IMR-90 (cell line): Measurements from ENCODE around the gene ARPC2. TPM values are rescaled to one million over a fixed set of nuclear protein-coding genes. Genes with fewer than 3 reads are reported as not detected.

Experiments used
- ATAC-seq: fragments of 200-7000 bp; cut with Tn5 transposase; 2 replicates; pipeline ENCODE4 v1.9.1; 2020; ENCODE audit warnings: low read depth, mild to moderate bottlenecking, moderate library complexity
- BruUV-seq: library from RNA; stranded (reverse); fragments of 400-500 nt; replicated peaks from 2 replicates; lab custom pipeline; 2021; lab: Mats Ljungman, UMichigan
- CTCF ChIA-PET: fragments of 300-600 bp; formaldehyde crosslinking; extraction: SDS; loops from one replicate; lab custom pipeline; 2021; ENCODE audit warnings: antibody characterized with exemption; lab: Yijun Ruan, JAX
- POLR2A ChIA-PET: fragments of 300-600 bp; sonication (Branson Sonifier 250); formaldehyde crosslinking; loops from one replicate; lab custom pipeline; 2022; ENCODE audit warnings: antibody characterized with exemption; ENCODE audit not compliant: unreplicated experiment; lab: Charles Lee
- DNase-seq: peaks from one replicate; pipeline ENCODE4 v3.0.0; 2013
- H2AFZ ChIP-seq: replicated peaks from 2 replicates; pipeline ENCODE3; 2013; ENCODE audit warnings: low read length, mild to moderate bottlenecking; ENCODE audit not compliant: poor library complexity
- H2AK5ac ChIP-seq: 2 replicates; pipeline ENCODE4 v1.6.1; 2013; ENCODE audit warnings: low read depth, low read length, inconsistent platforms
- H2AK9ac ChIP-seq: replicated peaks from 2 replicates; pipeline ENCODE3; 2013; ENCODE audit warnings: mild to moderate bottlenecking, low read depth, low read length, moderate library complexity; ENCODE audit not compliant: poor library complexity
- H2BK120ac ChIP-seq: 2 replicates; pipeline ENCODE4 v1.6.1; 2013; ENCODE audit warnings: low read depth, low read length, inconsistent platforms
- H2BK15ac ChIP-seq: 3 replicates; pipeline ENCODE4 v1.6.1; 2013; ENCODE audit warnings: low read depth, low read length, inconsistent platforms
- H2BK20ac ChIP-seq: 2 replicates; pipeline ENCODE4 v1.6.1; 2013; ENCODE audit warnings: low read depth, mild to moderate bottlenecking, inconsistent platforms, low read length, moderate library complexity
- H2BK5ac ChIP-seq: 2 replicates; pipeline ENCODE4 v1.6.1; 2013; ENCODE audit warnings: mild to moderate bottlenecking, low read depth, low read length, inconsistent platforms; ENCODE audit not compliant: poor library complexity, severe bottlenecking
- H3K14ac ChIP-seq: replicated peaks from 2 replicates; pipeline ENCODE4 v1.6.1; 2013; ENCODE audit warnings: low read depth, low read length, inconsistent platforms
- H3K18ac ChIP-seq: 2 replicates; pipeline ENCODE4 v1.6.1; 2013; ENCODE audit warnings: low read depth, low read length, control low read depth
- H3K23ac ChIP-seq: 2 replicates; pipeline ENCODE4 v1.6.1; 2013; ENCODE audit warnings: low read depth, low read length, inconsistent platforms
- H3K27ac ChIP-seq: 2 replicates; pipeline ENCODE4 v1.5.1; 2013; ENCODE audit warnings: mild to moderate bottlenecking, control low read depth, low read length; ENCODE audit not compliant: insufficient read depth
- H3K27me3 ChIP-seq: 2 replicates; pipeline ENCODE4 v1.6.1; 2013; ENCODE audit warnings: low read length; ENCODE audit not compliant: control insufficient read depth, insufficient read depth
- H3K36me3 ChIP-seq: 2 replicates; pipeline ENCODE4 v1.6.1; 2013; ENCODE audit warnings: low read length, mixed read lengths; ENCODE audit not compliant: control insufficient read depth, insufficient read depth
- H3K4ac ChIP-seq: 2 replicates; pipeline ENCODE4 v1.6.1; 2013; ENCODE audit warnings: low read depth, low read length, inconsistent platforms
- H3K4me1 ChIP-seq: 2 replicates; pipeline ENCODE4 v1.6.1; 2013; ENCODE audit warnings: low read length, mixed read lengths; ENCODE audit not compliant: control insufficient read depth, insufficient read depth
- H3K4me2 ChIP-seq: 2 replicates; pipeline ENCODE4 v1.6.1; 2013; ENCODE audit warnings: low read depth, mild to moderate bottlenecking, control low read depth, low read length, moderate library complexity
- H3K4me3 ChIP-seq: 2 replicates; pipeline ENCODE4 v1.5.1; 2013; ENCODE audit warnings: low read depth, mild to moderate bottlenecking, control low read depth, low read length, moderate library complexity; ENCODE audit not compliant: insufficient read depth
- H3K56ac ChIP-seq: 2 replicates; pipeline ENCODE4 v1.6.1; 2013; ENCODE audit warnings: low read length, inconsistent platforms; ENCODE audit not compliant: insufficient read depth; ENCODE audit errors: extremely low read depth
- H3K79me1 ChIP-seq, 2 experiments: 2 replicates each; pipeline ENCODE4 v1.6.1; 2013; ENCODE audit warnings: low read length in 2 of 2, inconsistent platforms in 1 of 2, low read depth in 1 of 2
- H3K9ac ChIP-seq: 2 replicates; pipeline ENCODE4 v1.6.1; 2013; ENCODE audit warnings: low read depth, low read length, control low read depth
- H3K9me1 ChIP-seq: 2 replicates; pipeline ENCODE4 v1.6.1; 2013; ENCODE audit warnings: low read length, inconsistent platforms; ENCODE audit not compliant: insufficient read depth
- H3K9me3 ChIP-seq: 2 replicates; pipeline ENCODE4 v1.6.1; 2013; ENCODE audit warnings: low read length; ENCODE audit not compliant: control insufficient read depth, insufficient read depth
- H4K20me1 ChIP-seq: 2 replicates; pipeline ENCODE4 v1.6.1; 2013; ENCODE audit warnings: low read length, inconsistent platforms; ENCODE audit not compliant: insufficient read depth
- H4K5ac ChIP-seq: 2 replicates; pipeline ENCODE4 v1.6.1; 2013; ENCODE audit warnings: mild to moderate bottlenecking, low read depth, low read length, control low read depth
- H4K8ac ChIP-seq, 2 experiments: 2 replicates each; pipeline ENCODE4 v1.6.1; 2013; ENCODE audit warnings: low read depth in 2 of 2, low read length in 2 of 2, control low read depth in 1 of 2, inconsistent platforms in 1 of 2
- H4K91ac ChIP-seq: 2 replicates; pipeline ENCODE4 v1.6.1; 2013; ENCODE audit warnings: low read depth, low read length, inconsistent platforms; ENCODE audit not compliant: insufficient read depth
- CHD1 ChIP-seq: IDR thresholded peaks from 2 replicates; pipeline ENCODE4 v1.6.1; 2012; ENCODE audit warnings: low read depth, low read length, improper control_type of control experiment
- CTCF ChIP-seq: conservative IDR thresholded peaks from 2 replicates; pipeline ENCODE4 v1.5.1; 2012; ENCODE audit warnings: mild to moderate bottlenecking, low read depth, low read length, improper control_type of control experiment
- ELK1 ChIP-seq: fragments of 150-350 bp; IDR thresholded peaks from 2 replicates; pipeline ENCODE4 v1.6.1; 2016; ENCODE audit warnings: low read depth, mild to moderate bottlenecking, low read length, moderate library complexity, borderline replicate concordance
- MAFK ChIP-seq: IDR thresholded peaks from 2 replicates; pipeline ENCODE4 v1.6.1; 2012; ENCODE audit warnings: low read depth, low read length, improper control_type of control experiment
- MAZ ChIP-seq: IDR thresholded peaks from 2 replicates; pipeline ENCODE4 v1.6.1; 2012; ENCODE audit warnings: low read depth, mild to moderate bottlenecking, low read length, improper control_type of control experiment, moderate library complexity, borderline replicate concordance
- MXI1 ChIP-seq: IDR thresholded peaks from 2 replicates; pipeline ENCODE4 v1.6.1; 2012; ENCODE audit warnings: low read depth, mild to moderate bottlenecking, low read length, moderate library complexity, borderline replicate concordance
- NFE2L2 ChIP-seq: fragments of 150-350 bp; IDR thresholded peaks from 2 replicates; pipeline ENCODE4 v1.6.1; 2016; ENCODE audit warnings: low read depth, mild to moderate bottlenecking, low read length
- POLR2A ChIP-seq: IDR thresholded peaks from 2 replicates; pipeline ENCODE4 v1.6.1; 2012; ENCODE audit warnings: mild to moderate bottlenecking, low read depth, low read length
- RAD21 ChIP-seq: IDR thresholded peaks from 2 replicates; pipeline ENCODE4 v1.6.1; 2012; ENCODE audit warnings: low read length, improper control_type of control experiment
- RCOR1 ChIP-seq: IDR thresholded peaks from 2 replicates; pipeline ENCODE4 v1.6.1; 2012; ENCODE audit warnings: mild to moderate bottlenecking, low read length, improper control_type of control experiment; ENCODE audit not compliant: insufficient replicate concordance
- RFX5 ChIP-seq: IDR thresholded peaks from 2 replicates; pipeline ENCODE4 v1.8.0; 2012; ENCODE audit warnings: low read depth, mild to moderate bottlenecking, low read length, moderate library complexity
- SMC3 ChIP-seq: fragments of 150-350 bp; IDR thresholded peaks from 2 replicates; pipeline ENCODE4 v1.6.1; 2016; ENCODE audit warnings: low read depth, mild to moderate bottlenecking, antibody characterized with exemption, low read length, moderate library complexity
- USF2 ChIP-seq: fragments of 150-350 bp; IDR thresholded peaks from 2 replicates; pipeline ENCODE4 v1.6.1; 2017; ENCODE audit warnings: mild to moderate bottlenecking, antibody characterized with exemption, low read length, low read depth
- WGBS, 2 experiments: methylation state at CpG; one replicate each; pipeline versions ENCODE4 v1.1.5 to v1.1.7; 2013; ENCODE audit warnings: missing lambda C conversion rate in 2 of 2; ENCODE audit not compliant: insufficient read length in 1 of 2; ENCODE audit errors: extremely low coverage in 2 of 2; 5-methylcytosine and 5-hydroxymethylcytosine counted together
- dilution Hi-C: fragments of 300-500 bp; cut with HindIII; formaldehyde crosslinking; loops from one replicate; pipeline ENCODE4 v1.14.3; 2018; ENCODE audit warnings: low sequenced_read_pairs; ENCODE audit not compliant: unreplicated experiment
- in situ Hi-C: fragments of 300-500 bp; cut with MboI; formaldehyde crosslinking; loops from 3 replicates; pipeline ENCODE4 v1.14.3; 2019; ENCODE audit warnings: low sequenced_read_pairs, inconsistent platforms, mixed read lengths
- intact Hi-C: fragments of 100-400 bp; cut with micrococcal nuclease; formaldehyde crosslinking; loops from 2 replicates; pipeline ENCODE4 v1.10.0; 2022
- polyA plus RNA-seq, 3 experiments: library from polyadenylated mRNA; depleted of rRNA; stranded (reverse); fragments of >200 nt; gene quantifications; 2 replicates each; pipeline ENCODE4 v1.2.3, GENCODE V29; 2012; ENCODE audit warnings: low replicate concordance in 1 of 3
- total RNA-seq: library from RNA; depleted of rRNA; stranded (reverse); fragments of >200 nt; gene quantifications from 2 replicates; pipeline ENCODE4 v1.2.3, GENCODE V29; 2012

The ARPC2 gene
- total and polyA plus RNA-seq, 2 of the 4 experiments (the other 2 are of a cell fraction) = 561 to 635 TPM

DNA sequence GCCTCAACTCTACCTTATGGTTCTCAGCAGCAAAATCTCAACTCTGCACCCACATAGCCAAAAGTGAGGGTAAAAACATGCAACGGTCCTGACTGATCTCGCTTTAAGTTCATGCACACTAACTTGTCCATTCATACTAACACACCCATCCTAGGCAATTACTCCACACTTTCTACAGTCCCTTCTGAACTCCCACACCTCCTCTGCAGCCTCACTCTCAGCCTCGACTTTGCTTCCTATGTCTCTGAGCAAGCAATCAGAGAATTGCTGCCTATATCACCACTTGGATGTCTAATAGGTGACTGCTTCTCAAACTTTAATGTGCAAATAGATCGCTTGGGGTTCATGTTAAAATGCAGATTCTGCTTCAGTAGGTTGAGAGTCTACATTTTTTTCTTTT is 83.2 kb downstream of the ARPC2 start:
- no peak overlapping the region for H3K4ac ChIP-seq
- no peak overlapping the region for H3K18ac ChIP-seq
- no peak overlapping the region for H2BK20ac ChIP-seq
- no peak for ATAC-seq
- H2AFZ ChIP-seq = no peak overlapping the region
- H3K9me1 ChIP-seq = peaks cover 5% of the 10 kb centered on the region
- no peak overlapping the region for H4K8ac ChIP-seq
- no peak overlapping the region for H3K56ac ChIP-seq
- H3K9me3 ChIP-seq = no peaks in the 10 kb centered on the region
- POLR2A ChIA-PET = no interaction called here
- no peak overlapping the region for H4K5ac ChIP-seq
- in situ Hi-C loops (loop anchor here (10.0 kb wide), 1 partner anchor 165 kb away; no protein-coding TSS in a partner anchor), dilution Hi-C loops (no loop called here), intact Hi-C loops (no loop called here)
- H3K36me3 ChIP-seq = no peaks in the 10 kb centered on the region
- no peak for DNase-seq
- H3K14ac ChIP-seq = no peak overlapping the region
- H3K27me3 ChIP-seq = no peaks in the 10 kb centered on the region
- no TSS peak for BruUV-seq
- no peak overlapping the region for H2AK5ac ChIP-seq
- H3K23ac ChIP-seq = no peak overlapping the region
- H3K9ac ChIP-seq = no peak overlapping the region
- no peak overlapping the region for H2BK5ac ChIP-seq
- no peak overlapping the region for H2BK120ac ChIP-seq
- no peak overlapping the region for H4K91ac ChIP-seq
- WGBS, 2 experiments = 77% methylated on average over 2 of the region's 4 CpGs; no CpG with 5 or more reads in 1 of the 2 experiments
- CTCF ChIA-PET = interaction anchor here (0.7 kb wide), 2 partner anchors 19 to 263 kb away, joined by 3 read pairs; no protein-coding TSS in a partner anchor
- H3K79me1 ChIP-seq = no peaks in the 10 kb centered on the region
- H4K20me1 ChIP-seq = no peaks in the 10 kb centered on the region
- no peak overlapping the region for H2AK9ac ChIP-seq
- no peak for TF ChIP-seq POLR2A
- no peak for TF ChIP-seq USF2
- TF ChIP-seq MXI1 = no peak
- no peak for TF ChIP-seq MAZ
- no peak for TF ChIP-seq NFE2L2
- TF ChIP-seq RFX5 = no peak
- TF ChIP-seq CHD1 = no peak
- TF ChIP-seq RCOR1 = no peak
- no peak for TF ChIP-seq CTCF
- no peak for TF ChIP-seq MAFK
- no peak for TF ChIP-seq ELK1
- TF ChIP-seq SMC3 = no peak
- TF ChIP-seq RAD21 = no peak
- no peak overlapping the region for H3K27ac ChIP-seq
- no peak overlapping the region for H3K4me3 ChIP-seq
- no peak overlapping the region for H2BK15ac ChIP-seq
- peaks cover 4% of the 10 kb centered on the region; the same call in 1 of the 2 replicates for H3K4me1 ChIP-seq
- H3K4me2 ChIP-seq = no peak overlapping the region
